ENCODE results near the gene MFRP. TPM values are rescaled to one million over a fixed set of nuclear protein-coding genes. Genes with fewer than 3 reads are reported as not detected.

The MFRP gene
- total RNA-seq, 1 donor from 2014 or later, result not detected

GRCh38 chr11:119318240-119319135 is 28.0 kb downstream of the MFRP start:
- DNase-seq (ENCODE audit: low spot score), result no peak

DNA sequence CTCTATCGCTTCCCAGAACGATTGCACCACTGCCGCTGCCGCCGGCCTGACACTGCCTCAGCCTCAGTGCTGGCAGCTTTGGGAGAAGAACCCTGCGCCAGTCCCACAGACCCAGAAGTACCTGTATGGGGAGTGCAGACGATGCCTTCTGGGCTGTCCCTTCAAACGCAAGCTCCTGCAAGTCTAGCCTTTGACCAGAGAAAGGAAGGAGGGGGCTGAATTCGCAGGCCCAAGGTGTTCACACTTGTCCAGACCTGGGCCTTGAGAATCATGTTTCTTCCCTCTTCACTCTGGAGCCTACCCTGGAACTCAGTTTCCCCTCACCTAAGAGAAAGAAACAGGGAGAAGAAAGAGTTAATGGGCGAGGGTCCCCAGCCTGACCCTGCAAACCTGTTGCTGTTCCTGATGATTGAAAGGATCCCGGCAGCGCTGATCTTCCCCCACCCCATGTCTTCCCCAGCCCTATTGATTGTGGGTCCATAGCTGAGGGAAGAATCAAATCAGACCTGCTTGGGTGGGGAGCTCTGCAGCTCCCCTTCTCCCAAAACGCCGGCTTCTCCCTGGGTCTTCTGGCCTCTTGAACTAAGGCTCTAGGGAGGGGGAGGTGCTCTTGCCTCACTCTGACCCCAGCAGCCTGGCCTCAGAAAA is 28.8 kb downstream of the MFRP start:
- DNase-seq (ENCODE audit: low spot score), result no peak

DNA sequence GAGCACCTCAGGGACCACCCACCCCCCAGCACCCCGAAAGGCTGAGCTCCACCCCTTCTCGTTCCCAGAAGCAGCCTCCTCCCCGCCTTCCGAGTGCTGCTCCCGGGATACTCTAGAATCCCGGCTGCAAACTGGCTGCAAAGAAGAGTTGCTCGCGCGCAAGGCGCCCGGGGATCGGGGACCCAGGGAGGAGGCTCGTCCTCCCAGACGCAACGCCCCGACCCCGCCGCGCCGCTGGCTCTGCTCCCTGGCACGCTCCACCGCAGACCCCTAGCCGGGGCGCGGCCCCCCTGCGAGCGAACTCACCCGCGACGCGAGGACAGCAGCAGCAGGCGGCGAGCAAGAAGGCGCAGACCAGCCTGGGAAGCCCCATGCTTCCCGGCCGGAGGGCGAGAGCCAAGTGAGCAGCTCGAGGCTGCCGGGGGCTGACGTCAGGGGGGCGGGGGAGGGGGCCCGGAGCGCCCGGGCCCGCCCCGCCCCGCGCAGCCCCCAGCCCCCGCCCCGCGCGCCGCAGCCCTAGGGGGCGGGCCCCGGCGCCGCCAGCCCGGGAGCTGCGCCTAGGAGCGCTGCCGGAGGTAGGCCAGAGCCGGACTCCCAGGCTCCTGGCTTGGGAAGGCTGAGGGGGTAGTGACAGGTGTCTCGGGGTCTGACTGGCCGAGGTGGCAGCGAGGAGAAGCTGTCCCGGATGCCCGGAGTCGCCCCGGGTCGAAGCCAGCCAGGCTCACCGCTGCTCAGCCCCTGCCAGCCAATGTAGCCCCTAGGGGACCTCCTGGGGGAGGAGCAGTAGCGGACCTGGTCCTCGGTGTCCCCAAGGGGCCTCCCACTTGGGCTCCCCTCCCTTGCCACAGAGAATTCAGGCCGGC is 29.5 kb downstream of the MFRP start, which contains the start of gene MCAM:
MCAM (minus strand) TSS at position 402 of the 863 bp plus-strand sequence; CDS start at position 373, 29 bp downstream.
- no peak for DNase-seq (ENCODE audit: low spot score)

- no peak for DNase-seq (ENCODE audit: low spot score)
These were observed 30.3 kb downstream of the MFRP start for GRCh38 chr11:119316016-119316728.

GRCh38 chr11:119315131-119316015 is 31.1 kb downstream of the MFRP start:
- no peak for DNase-seq (ENCODE audit: low spot score)

GRCh38 chr11:119314726-119315125 is 31.8 kb downstream of the MFRP start:
- no peak for DNase-seq (ENCODE audit: low spot score)

DNA sequence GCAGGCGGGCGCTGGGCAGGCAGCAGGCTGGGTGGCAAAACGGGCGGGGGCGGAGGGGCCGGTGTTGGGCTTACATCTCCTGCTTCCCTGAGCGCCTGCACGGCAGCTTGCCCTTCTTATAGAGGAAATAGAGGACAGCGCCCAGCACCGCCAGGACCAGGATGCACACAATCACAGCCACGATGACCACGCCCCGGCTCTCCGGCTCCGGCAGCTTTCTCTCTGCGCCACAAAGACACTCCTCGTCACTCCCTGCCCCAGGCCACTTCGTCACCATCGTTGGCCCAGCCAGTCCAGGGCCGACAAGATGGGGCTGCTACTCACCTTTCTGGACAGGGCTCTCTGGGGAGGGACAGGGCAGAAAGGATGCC is 35.8 kb downstream of the MFRP start:
- DNase-seq (ENCODE audit: low spot score), result no peak

DNA sequence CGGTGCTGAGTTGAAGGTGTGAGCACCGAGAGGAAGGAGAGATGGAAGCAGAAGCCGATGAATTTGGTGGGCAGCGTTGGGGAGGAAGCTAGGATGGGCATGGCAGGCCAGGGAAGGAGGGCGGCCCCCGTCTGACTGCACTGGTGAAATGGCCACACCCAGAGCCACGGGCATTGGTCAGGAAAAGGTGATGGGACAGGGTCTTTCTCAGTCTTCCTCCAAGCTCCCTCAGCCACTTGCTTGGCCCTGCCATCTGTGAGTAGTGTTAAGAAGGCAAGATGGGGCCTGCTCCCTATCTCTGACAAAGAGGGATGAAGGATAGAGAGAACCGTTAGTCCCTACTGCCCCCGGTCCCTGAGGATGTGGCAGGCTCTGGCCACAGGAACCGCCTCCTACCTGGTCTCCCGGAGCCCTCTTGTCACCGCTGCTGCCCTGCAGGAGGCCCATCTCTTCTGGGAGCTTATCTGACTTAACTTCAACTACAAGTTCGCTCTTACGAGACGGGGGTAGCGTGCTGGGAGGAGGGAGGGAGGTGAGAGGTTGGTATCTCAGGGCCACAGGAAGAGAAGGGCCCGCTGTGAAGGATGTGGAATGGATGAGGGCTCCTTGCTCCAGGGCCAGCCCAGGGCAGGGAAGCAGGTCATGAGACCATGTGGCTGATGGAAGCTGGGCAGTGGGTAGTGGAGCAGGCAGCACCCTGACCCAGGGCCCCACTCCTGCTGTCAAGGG is 36.4 kb downstream of the MFRP start:
- no peak for DNase-seq (ENCODE audit: low spot score)

DNA sequence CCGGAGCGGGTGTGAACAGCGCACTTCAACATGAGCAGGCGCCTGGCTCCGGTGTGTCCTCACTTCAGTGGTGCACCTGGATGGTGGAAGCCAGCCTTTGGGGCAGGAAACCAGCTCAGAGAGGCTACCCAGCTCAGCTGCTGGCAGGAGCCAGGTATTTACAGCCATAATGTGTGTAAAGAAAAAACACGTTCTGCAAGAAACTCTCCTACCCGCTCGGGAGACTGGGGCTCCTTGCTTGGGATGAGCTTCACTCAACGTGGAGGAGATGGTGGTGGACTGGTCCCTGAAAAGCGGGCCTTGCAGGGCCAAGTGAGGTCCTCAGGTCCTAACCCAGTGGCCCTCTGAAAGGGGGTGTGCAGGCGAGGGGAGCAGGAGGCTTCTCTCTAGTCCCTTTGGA is 37.1 kb downstream of the MFRP start:
- DNase-seq (ENCODE audit: low spot score), result no peak

DNA sequence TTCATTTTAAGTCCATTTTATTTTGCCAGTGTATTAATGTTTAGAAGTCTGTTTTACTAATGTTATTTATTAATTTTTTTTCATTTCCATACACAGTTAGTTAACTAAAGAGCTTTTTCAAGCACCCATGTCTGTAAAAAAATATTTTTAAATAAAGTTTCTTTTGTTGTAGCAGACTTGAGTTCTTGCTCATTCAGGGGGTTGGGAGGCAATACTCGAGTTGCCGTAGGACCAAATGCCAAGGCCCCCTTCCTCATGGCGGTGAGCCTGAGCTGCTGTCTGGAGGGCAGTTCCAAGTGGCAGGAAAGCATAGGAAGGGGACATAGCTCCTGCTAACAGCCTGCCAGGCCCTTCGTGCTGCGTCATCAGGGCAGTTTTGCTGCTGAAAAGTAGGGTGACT is 38.5 kb downstream of the MFRP start:
- DNase-seq (ENCODE audit: low spot score), result no peak

DNA sequence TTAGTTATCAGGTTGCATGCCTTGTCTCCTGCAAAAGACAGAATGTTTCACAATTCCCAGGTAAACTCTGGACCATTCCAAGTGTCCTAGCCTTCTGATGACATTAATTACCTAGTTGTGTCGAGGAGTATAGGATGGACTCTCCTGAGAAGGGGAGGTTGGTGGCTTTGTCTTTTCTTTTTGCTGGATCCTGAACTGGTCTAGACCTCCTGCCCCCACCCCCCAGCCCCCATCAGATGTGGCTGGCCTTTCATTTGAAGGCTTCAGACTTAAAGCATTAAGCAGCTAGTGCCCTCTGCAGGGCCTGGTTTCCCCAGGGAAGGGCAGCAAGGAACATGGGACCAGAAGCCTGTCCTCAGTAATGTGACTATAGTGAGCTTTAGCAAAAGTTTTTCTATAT is 39.3 kb downstream of the MFRP start:
- no peak for DNase-seq (ENCODE audit: low spot score)

GRCh38 chr11:119306373-119306890 is 40.1 kb downstream of the MFRP start:
- no peak for DNase-seq (ENCODE audit: low spot score)

- no peak for DNase-seq (ENCODE audit: low spot score)
These were observed 40.7 kb downstream of the MFRP start for GRCh38 chr11:119305556-119306372.

DNA sequence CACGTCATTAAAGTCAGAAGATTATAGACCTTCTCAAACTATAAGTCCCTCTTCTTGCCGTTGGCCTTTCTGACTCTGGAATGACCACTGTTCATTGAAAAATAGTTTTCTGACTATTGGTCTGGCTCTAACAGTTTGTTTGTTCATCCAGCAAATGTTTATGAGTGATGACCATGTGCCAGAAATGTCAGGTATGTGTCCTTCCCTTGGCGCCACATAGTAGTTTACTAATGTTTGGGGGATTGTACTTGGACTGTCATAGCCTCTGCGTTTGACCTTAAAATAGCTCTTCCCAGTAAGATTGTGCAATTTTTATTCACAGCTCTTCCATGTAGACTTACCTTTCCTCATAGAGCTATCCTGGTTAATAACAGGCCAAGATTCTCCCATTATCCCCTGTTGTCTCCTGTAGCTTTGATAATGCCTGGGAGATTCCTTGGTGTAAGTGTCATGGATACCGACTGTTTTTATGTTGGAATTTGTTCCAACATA is 43.2 kb downstream of the MFRP start:
- DNase-seq (ENCODE audit: low spot score), result no peak

GRCh38 chr11:119300198-119300964 is 46.1 kb downstream of the MFRP start:
- no peak for DNase-seq (ENCODE audit: low spot score)

DNA sequence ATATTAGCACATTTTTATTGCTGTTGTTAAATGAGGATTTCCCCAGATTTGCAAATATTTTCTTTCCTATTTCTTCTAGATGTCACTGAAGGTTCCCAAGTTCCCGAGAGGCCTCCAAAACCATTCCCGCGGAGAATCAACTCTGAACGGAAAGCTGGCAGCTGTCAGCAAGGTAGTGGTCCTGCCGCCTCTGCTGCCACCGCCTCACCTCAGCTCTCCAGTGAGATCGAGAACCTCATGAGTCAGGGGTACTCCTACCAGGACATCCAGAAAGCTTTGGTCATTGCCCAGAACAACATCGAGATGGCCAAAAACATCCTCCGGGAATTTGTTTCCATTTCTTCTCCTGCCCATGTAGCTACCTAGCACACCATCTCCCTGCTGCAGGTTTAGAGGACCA is 47.1 kb downstream of the MFRP start:
- no peak for DNase-seq (ENCODE audit: low spot score)

- no peak for DNase-seq (ENCODE audit: low spot score)
These were observed 47.8 kb downstream of the MFRP start for GRCh38 chr11:119298726-119299125.

- DNase-seq (ENCODE audit: low spot score), result no peak
These were observed 48.6 kb downstream of the MFRP start for GRCh38 chr11:119297938-119298337.

Data from mucosa of gallbladder (tissue), 1 donor.